ENCODE measurements around the gene CPA5. TPM values are rescaled to one million over a fixed set of nuclear protein-coding genes. Genes with fewer than 3 reads are reported as not detected.

The CPA5 gene, protein sequence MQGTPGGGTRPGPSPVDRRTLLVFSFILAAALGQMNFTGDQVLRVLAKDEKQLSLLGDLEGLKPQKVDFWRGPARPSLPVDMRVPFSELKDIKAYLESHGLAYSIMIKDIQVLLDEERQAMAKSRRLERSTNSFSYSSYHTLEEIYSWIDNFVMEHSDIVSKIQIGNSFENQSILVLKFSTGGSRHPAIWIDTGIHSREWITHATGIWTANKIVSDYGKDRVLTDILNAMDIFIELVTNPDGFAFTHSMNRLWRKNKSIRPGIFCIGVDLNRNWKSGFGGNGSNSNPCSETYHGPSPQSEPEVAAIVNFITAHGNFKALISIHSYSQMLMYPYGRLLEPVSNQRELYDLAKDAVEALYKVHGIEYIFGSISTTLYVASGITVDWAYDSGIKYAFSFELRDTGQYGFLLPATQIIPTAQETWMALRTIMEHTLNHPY
- total RNA-seq = under 1 TPM in 2 of 6 donors, not detected in 4; 0.22 to 0.35 TPM
- under 1 TPM; 0.09 to 0.19 TPM for polyA plus RNA-seq

GRCh38 chr7:130344271-130344866, at the start of gene CPA5:
Gene CPA5 (plus strand): TSS chr7:130344816. CDS start chr7:130346486, 1,670 bp downstream.
- Histone ChIP-seq H3K4me3 (no peak within 1 kb of the TSS), H3K4me1 (no peaks in the 10 kb centered on the region), H3K27me3 (no peaks in the 10 kb centered on the region), H3K36me3 (no peaks in the 10 kb centered on the region), H3K27ac (no peak within 1 kb of the TSS), H3K9me3 (no peaks in the 10 kb centered on the region)
- intact Hi-C loops (cut with DNase I) = no loop called here
- no peak for ATAC-seq
- TF ChIP-seq, protein P1, sequence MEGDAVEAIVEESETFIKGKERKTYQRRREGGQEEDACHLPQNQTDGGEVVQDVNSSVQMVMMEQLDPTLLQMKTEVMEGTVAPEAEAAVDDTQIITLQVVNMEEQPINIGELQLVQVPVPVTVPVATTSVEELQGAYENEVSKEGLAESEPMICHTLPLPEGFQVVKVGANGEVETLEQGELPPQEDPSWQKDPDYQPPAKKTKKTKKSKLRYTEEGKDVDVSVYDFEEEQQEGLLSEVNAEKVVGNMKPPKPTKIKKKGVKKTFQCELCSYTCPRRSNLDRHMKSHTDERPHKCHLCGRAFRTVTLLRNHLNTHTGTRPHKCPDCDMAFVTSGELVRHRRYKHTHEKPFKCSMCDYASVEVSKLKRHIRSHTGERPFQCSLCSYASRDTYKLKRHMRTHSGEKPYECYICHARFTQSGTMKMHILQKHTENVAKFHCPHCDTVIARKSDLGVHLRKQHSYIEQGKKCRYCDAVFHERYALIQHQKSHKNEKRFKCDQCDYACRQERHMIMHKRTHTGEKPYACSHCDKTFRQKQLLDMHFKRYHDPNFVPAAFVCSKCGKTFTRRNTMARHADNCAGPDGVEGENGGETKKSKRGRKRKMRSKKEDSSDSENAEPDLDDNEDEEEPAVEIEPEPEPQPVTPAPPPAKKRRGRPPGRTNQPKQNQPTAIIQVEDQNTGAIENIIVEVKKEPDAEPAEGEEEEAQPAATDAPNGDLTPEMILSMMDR (IDR thresholded peaks at IDR 0.05) = no peak
- FAIRE-seq = no peak
- WGBS, 2 donors = 81 to 83% methylated on average over 5 of the region's 5 CpGs
- DNase-seq = no peak

GRCh38 chr7:130296221-130296951, 48.2 kb upstream of the CPA5 start:
- DNase-seq (no peak), ATAC-seq (no peak), FAIRE-seq (no peak)
- Histone ChIP-seq H3K9me3 (no peaks in the 10 kb centered on the region), H3K4me1 (no peaks in the 10 kb centered on the region), H3K27ac (no peak overlapping the region), H3K36me3 (no peaks in the 10 kb centered on the region), H3K4me3 (no peak overlapping the region), H3K27me3 (no peaks in the 10 kb centered on the region)
- TF ChIP-seq, protein P1 (IDR thresholded peaks at IDR 0.05) = no peak
- intact Hi-C loops (cut with DNase I) = loop anchor here in 2 of 3 donors (5.0 to 10.0 kb wide), 2 partner anchors 68 to 71 kb away; no protein-coding TSS in a partner anchor
- 94 to 96% methylated on average over 13 of the region's 13 CpGs for WGBS, 2 donors

GRCh38 chr7:130297628-130298543, 46.7 kb upstream of the CPA5 start:
- Histone ChIP-seq H3K27ac (no peak overlapping the region), H3K4me1 (peaks cover 0 to 2% (median 0%) of the 10 kb centered on the region in 3 donors), H3K36me3 (no peaks in the 10 kb centered on the region), H3K4me3 (no peak overlapping the region), H3K27me3 (no peaks in the 10 kb centered on the region), H3K9me3 (no peaks in the 10 kb centered on the region)
- WGBS, 2 donors = 90 to 91% methylated on average over 20 of the region's 20 CpGs
- ATAC-seq (no peak), FAIRE-seq (no peak), DNase-seq (no peak)
- TF ChIP-seq, protein P1 (IDR thresholded peaks at IDR 0.05) = no peak
- intact Hi-C loops (cut with DNase I) = loop anchor here in 2 of 3 donors (5.0 to 10.0 kb wide), 2 partner anchors 67 to 69 kb away; no protein-coding TSS in a partner anchor

GRCh38 chr7:130298544-130299326, 45.9 kb upstream of the CPA5 start:
- intact Hi-C loops (cut with DNase I) = loop anchor here in 2 of 3 donors (5.0 to 10.0 kb wide), 2 partner anchors 66 to 69 kb away; no protein-coding TSS in a partner anchor
- DNase-seq (no peak), ATAC-seq (peak in 2 of 4 donors; percentile 41 to 52), FAIRE-seq (no peak)
- Histone ChIP-seq H3K27ac (no peak overlapping the region), H3K27me3 (no peaks in the 10 kb centered on the region), H3K4me3 (no peak overlapping the region), H3K36me3 (no peaks in the 10 kb centered on the region), H3K9me3 (no peaks in the 10 kb centered on the region), H3K4me1 (peaks cover 0 to 4% (median 0%) of the 10 kb centered on the region in 3 donors)
- WGBS, 2 donors = 76 to 84% methylated on average over 5 of the region's 5 CpGs
- TF ChIP-seq, protein P1 (IDR thresholded peaks at IDR 0.05) = no peak

All from pancreas (tissue), 10 donors.